GM18499 (cell line): Measurements from ENCODE around the gene ZNF436.
"Not testable (repeated sequence)": the region's sequence is repeated elsewhere in the genome, so short reads cannot be mapped to it uniquely, and the experiment has no call there.

ENCODE experiments used
- ATAC-seq: cut with Tn5 transposase; IDR thresholded peaks from one replicate; pipeline ENCODE4 v1.9.1; 2021; ENCODE audit warnings: moderate number of reproducible peaks; ENCODE audit not compliant: insufficient read depth, unreplicated experiment

ZNF436 gene

DNA sequence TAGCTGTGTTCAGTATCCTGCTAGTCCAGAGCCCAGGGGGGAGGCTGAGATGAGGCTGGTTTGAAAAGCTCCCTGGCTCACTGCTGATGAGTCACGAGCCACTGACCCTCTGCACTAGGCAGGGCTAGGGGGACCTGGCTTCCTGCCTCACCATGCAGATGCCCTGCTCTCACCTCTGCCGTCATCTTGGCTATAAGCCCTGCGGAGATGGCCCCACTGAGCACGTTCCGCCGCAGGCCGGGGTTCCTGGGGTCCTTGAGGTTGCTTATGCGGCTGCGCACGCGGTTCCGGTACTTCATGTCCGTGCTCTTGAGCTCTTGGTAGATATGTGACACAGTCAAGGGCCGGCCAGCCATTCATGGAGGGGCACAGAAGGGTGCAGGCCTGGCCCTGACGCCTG is 24.1 kb upstream of the ZNF436 start:
- no peak for ATAC-seq

GRCh38 chr1:23392125-23392855 is 22.7 kb upstream of the ZNF436 start:
- no peak for ATAC-seq

- ATAC-seq: no peak
Measured at GRCh38 chr1:23389837-23390321, 20.2 kb upstream of the ZNF436 start.

DNA sequence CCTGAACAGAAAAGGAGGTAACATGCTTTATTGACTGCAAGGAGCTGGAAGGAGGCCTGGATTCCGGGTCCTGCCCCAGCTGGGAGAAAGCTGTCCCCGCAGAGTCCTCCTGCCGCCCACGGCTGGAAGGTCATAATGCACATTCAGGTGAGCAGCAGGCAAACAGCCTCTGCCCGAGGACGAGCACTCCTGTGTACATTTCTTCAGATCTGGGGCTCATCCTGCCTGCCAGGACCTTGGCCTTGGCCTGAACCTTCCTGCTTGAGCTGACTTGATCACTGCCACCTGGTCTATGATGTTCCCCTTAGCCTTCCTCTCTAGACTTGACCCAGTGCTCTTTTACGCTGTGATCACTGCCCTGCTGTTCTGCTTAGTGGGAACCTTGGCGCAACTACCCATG is 17.9 kb upstream of the ZNF436 start:
- ATAC-seq: no peak

DNA sequence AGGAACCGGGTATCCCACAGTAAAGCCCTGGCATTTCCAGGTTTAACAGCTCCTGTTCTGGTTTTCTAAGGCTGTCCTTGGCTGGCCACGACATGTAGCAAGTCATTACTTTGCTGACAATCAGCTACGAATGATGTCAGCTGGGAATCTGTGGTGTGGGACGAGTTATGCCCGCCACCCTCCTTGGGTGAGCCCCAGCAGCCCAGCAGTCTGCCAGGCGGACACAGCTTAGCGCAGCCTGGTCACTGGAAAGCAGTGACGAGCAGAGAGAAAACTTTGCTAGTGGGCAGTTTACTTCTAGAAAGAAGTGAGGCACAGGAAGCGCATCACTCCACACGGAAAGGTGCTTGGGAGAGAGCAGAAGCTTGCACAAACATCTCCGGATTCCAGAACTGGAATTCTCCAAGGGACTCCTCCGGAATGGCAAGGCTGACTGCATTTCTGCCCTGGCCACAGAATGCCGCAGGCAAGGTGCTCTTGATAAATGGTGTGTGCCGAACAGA is 15.5 kb upstream of the ZNF436 start:
- no peak for ATAC-seq

DNA sequence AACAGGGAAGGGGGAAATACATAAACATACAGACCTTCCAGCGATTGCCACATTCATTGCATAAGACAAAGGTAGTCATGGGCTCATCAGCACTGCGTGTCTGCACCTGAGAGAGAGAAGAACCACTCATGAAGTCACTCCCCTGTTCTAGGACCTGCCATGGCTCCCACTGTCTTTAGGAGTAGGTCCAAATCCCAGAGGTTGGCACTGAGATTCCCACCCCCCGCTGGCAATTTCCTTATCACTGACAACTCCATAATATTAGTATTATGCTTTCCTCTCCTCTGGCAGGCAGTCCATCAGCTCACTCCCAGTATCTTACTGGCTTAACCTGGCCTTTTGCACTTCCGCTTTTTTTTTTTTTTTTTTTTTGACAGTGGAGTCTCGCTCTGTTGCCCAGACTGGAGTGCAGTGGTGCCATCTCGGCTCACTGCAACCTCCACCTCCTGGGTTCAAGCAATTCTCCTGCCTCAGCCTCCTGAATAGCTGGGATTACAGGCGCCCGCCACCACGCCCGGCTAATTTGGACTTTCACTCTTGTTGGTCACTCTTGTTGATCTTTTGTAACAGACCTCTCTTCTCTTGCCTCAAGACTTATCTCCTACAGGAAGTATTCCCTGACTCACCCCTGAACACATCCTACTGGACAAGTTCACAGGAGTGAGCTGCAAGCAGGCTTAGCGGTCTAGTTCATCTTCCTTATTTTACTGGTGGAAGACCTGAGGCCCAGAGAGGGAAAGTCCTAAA is 14.8 kb upstream of the ZNF436 start:
- ATAC-seq: no peak

DNA sequence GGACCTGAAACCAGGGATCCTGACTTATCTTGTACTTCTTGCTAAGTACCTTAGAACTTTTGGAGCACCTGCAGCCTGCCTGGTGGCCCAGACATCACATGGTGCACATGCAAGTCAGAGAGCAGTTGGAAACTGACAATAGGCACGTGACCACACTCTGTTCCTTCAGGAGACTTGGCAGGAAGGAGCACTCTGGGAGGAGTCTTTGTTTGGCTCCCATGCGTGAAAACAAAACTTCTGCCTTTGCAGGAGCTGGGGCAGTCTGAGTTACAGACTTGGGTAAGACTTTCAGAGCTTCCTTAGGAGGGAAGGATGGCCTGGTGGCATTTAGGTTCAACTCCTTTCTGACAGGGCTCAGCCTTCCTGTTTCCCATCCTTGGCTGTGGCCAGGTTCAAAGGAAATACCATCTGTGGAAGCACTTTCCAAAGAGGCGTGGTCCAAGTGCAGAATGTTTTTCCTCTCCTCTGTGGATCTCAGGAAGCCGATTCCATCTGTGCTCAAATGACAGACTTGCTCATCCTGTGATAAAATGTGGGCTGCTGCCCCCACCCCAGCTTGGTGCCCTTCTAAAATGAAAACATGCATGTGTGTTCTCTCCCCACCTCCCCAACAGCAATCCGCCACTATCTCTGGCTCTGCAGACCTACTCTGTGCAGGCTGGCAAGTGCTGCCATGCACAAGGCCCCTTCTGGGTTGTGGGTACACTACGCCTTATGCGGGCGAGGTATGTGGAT is 14.1 kb upstream of the ZNF436 start:
- ATAC-seq: no peak

DNA sequence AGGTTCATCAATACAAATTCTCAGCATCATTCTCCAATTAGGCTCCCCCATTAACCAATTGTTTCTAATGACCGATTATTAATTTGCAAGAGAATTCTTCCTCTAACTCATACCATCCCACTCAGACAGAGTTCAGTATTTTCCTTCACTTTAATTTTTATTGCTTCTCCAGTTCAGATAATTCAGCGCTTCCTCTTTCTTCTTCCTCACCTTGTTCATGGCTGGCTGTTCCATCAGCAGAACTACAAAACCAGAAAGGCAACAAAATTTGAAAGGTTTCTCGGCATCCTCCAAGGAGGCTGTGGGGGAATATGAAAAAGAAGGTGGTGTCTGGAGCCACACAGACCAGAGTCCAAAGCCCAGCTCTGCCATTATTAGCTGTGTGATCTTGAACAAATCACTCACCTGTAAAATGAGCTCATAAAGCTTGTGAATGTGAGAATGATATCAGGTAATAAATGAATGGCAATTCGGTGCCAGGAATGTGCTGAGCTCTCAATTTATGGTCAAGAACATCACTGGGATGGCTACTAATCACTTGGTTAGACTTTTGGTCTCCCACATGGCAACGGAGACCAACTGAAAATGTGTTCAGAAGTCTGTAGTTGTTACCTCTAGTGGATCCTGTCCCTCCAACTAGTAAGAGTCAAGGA is 11.7 kb upstream of the ZNF436 start:
- no peak for ATAC-seq

DNA sequence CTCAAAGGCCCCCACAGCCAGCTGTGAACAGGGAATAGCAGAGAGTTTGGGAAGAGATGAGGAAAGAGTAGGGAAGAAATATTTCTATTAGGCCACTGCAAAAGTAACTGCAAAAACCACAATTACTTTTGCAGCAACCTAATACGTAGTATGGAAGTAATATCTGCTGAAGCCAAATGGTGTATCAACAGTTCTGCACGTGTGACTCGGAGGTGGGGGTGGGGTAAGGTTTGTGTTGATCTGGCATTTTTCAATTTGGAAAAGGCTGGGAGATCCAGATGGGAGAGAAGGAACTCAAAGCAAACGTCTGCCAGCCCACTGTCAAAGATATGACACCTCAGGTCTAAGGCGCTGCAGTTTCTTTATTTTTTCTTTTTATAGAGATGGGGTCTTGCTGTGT is 11.1 kb upstream of the ZNF436 start:
- ATAC-seq: no peak

DNA sequence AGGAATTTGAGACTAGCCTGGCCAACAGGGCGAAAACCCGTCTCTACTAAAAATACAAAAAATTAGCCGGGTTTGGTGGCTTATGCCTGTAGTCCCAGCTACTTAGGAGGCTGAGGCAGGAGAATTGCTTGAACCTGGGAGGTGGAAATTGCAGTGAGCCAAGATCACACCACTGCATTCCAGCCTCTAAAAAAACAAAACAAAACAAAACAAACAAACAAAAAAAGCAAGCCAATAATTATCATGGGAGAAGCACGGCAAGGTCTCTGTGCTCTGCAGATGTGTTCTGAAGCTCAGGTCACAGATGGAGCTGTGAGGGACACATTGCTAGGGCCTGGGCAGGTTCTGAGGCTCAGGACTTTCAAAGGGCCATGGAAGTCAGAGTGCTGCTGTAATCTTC is 10.6 kb upstream of the ZNF436 start:
- not testable (repeated sequence) for ATAC-seq

DNA sequence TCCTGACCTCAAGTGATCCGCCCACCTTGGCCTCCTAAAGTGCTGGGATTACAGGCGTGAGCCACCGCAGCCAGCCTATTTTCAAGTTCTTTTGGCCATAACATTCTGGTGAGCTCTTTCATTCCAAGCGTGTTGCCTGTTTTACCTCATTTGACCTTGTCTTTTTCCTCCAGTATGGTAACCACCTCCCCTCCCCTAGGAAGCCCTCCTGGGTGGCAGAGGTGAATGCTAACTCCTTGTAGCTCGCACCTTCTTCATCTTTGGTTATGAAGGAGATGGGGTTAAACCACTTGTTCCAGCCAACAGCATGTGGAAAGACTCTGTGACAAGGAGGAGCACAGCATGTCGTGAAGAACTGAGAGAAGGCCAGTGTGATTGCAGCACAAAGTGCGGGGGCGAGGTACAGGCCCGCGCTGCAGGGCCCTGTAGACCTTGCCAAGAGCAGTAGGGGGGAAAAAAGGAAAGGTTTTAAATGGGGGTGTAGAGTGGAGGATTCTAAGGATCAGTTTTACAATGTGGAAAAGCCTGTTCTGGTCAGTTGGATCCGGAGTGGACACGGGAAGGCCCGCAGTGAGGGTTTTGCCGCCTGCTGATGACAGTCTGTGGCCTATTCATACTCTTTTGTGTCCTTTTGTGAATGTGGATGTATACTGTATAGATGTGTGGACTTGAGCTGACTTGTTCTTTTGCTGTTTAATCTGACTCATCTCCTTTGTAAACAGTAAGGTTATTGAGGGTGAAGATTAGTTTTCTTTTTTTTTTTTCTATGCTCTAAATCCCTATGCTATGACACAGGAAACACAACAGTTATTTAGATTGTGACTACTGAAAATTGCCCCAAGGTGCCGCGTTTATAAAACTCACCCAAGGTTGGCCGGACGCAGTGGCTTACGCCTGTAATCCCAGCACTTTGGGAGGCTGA is 7.5 kb upstream of the ZNF436 start:
- no peak for ATAC-seq

- not testable (repeated sequence) for ATAC-seq
Measured at GRCh38 chr1:23374079-23374735, 4.6 kb upstream of the ZNF436 start.

DNA sequence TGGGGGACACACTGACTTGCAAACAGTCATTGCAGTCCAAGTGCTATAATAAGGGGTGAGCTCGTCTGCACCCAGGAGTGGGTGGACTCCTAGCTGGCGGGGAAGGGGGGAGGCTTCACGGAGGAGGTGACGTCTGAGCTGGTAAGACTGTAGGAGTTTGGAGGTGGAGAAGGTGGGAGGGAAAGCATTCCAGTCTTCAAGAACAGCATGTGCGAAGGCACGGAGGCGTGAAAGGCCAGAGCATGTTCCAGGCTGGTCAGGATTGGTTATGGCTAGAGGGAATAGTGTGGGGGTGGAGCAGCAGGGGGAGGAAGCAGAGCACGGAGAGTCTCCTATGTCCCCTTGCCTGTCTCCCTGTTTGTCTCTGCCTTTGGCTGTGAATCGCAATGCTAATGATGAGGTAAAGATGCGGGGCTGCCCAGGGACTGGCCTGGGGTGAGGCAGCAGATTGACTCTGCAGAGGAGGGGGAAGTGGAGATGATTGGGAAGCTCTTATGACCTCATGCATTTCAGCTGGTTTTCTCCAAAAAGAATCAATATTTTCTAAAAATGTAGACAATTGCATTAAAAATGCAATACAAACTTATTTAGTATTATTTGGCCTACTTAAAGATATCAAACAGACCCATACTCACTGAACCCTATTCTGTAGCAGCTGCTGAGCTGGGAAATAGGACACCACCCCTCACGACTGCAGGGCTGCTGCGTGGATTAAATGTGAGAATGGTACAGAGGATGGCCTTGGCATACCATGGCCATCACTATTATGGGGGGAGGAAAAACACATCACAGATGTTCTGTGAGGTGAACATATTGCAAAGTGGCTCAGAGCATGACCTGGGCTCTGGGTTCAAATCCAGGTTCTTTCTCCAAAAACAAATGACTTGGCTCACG is 2.6 kb upstream of the ZNF436 start:
- no peak for ATAC-seq

- no peak for ATAC-seq
Measured at GRCh38 chr1:23370709-23371584, 1.3 kb upstream of the ZNF436 start.

DNA sequence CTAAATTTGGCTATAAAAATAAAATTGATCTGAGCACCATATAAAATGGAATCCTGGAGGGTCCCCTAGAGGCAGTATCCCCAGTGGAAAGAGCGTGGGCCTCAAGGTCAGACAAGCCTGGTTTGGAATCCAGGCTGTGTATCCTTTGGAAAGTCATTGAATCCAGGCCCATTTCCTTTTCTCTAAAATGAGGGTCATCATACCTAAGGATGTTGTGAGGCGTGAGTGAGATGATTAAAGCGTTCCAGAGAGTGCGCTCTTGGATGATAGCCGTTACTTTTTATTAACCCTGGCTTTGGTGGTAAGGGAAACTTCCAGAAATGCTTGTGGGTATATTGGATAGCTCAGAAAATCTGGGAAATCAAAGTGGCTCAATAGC is 683 bp upstream of the ZNF436 start:
- no peak for ATAC-seq

GRCh38 chr1:23368562-23369334 is 888 bp downstream of the ZNF436 start:
- ATAC-seq: peak; percentile 33
